HepG2 (cell line): ENCODE results near the gene SPG7. TPM values are rescaled to one million over a fixed set of nuclear protein-coding genes. Genes with fewer than 3 reads are reported as not detected.
A peak's percentile ranks its signal among the peaks of the same experiment; 100 is the strongest.

Experiments used
- DPF2 ChIP-seq: sonication (generic); formaldehyde crosslinking; IDR thresholded peaks from 2 replicates; pipeline ENCODE4 v1.4.0; 2020; ENCODE audit warnings: mild to moderate bottlenecking, low read depth, missing genetic modification reagents, borderline replicate concordance
- FOSL2 ChIP-seq: sonication (generic); formaldehyde crosslinking; IDR thresholded peaks from 2 replicates; pipeline ENCODE4 v1.4.0; 2020; ENCODE audit warnings: missing genetic modification reagents
- IKZF1 ChIP-seq: fragments of 450-650 bp; IDR thresholded peaks from 2 replicates; pipeline ENCODE4 v1.7.1; 2016
- MAFG ChIP-seq: sonication (generic); formaldehyde crosslinking; IDR thresholded peaks from 2 replicates; pipeline ENCODE4 v1.5.1; 2020; ENCODE audit warnings: mild to moderate bottlenecking, missing genetic modification reagents
- MED1 ChIP-seq: sonication (generic); formaldehyde crosslinking; IDR thresholded peaks from 2 replicates; pipeline ENCODE4 v1.4.0; 2020; ENCODE audit warnings: missing genetic modification reagents
- MLX ChIP-seq: IDR thresholded peaks from 2 replicates; pipeline ENCODE4 v1.6.1; 2016
- NFYB ChIP-seq: sonication (generic); formaldehyde crosslinking; IDR thresholded peaks from 2 replicates; pipeline ENCODE4 v1.4.0; 2020; ENCODE audit warnings: missing genetic modification reagents
- NONO ChIP-seq, 2 experiments: fragments of 450-650 bp in 1 of 2; sonication (generic) in 1 of 2; formaldehyde crosslinking in 1 of 2; IDR thresholded peaks in 1 of 2; conservative IDR thresholded peaks in 1 of 2; 2 replicates each; pipeline versions ENCODE4 v1.6.1 to v1.8.0; 2017 to 2022; ENCODE audit warnings: mild to moderate bottlenecking in 1 of 2, missing genetic modification reagents in 1 of 2, moderate library complexity in 1 of 2
- SIN3A ChIP-seq: IDR thresholded peaks from 2 replicates; pipeline ENCODE4 v1.6.1; 2011; ENCODE audit warnings: low read depth, mild to moderate bottlenecking, control low read depth, low read length, borderline replicate concordance
- SP1 ChIP-seq, 2 experiments: fragments of 450-650 bp in 1 of 2; sonication (generic) in 1 of 2; formaldehyde crosslinking in 1 of 2; IDR thresholded peaks; 2 replicates each; pipeline versions ENCODE4 v1.4.0 to v1.6.1; 2016 to 2020; ENCODE audit warnings: missing genetic modification reagents in 1 of 2
- STAG1 ChIP-seq: sonication (generic); formaldehyde crosslinking; IDR thresholded peaks from 2 replicates; pipeline ENCODE4 v1.4.0; 2020; ENCODE audit warnings: missing genetic modification reagents
- TBX2 ChIP-seq: sonication (generic); formaldehyde crosslinking; IDR thresholded peaks from 2 replicates; pipeline ENCODE4 v1.5.0; 2020; ENCODE audit warnings: missing genetic modification reagents, mild to moderate bottlenecking, borderline replicate concordance
- ZHX2 ChIP-seq, 2 experiments: sonication (generic) in 1 of 2; formaldehyde crosslinking in 1 of 2; IDR thresholded peaks; 2 replicates each; pipeline versions ENCODE4 v1.6.1 to v1.9.0; 2014 to 2022; ENCODE audit warnings: antibody characterized with exemption in 1 of 2, borderline replicate concordance in 1 of 2, inconsistent platforms in 1 of 2, low read depth in 1 of 2, missing genetic modification reagents in 1 of 2
- ZNF18 ChIP-seq: sonication (generic); formaldehyde crosslinking; IDR thresholded peaks from 2 replicates; pipeline ENCODE4 v1.8.0; 2022; ENCODE audit warnings: mild to moderate bottlenecking, missing genetic modification reagents; ENCODE audit not compliant: insufficient replicate concordance
- ZNF44 ChIP-seq: sonication (generic); formaldehyde crosslinking; IDR thresholded peaks from 2 replicates; pipeline ENCODE4 v1.5.1; 2020; ENCODE audit warnings: mild to moderate bottlenecking, missing genetic modification reagents
- ZNF510 ChIP-seq: sonication (generic); formaldehyde crosslinking; IDR thresholded peaks from 2 replicates; pipeline ENCODE4 v1.4.0; 2020; ENCODE audit warnings: low read depth, mild to moderate bottlenecking, missing genetic modification reagents
- ZNF597 ChIP-seq: sonication (generic); formaldehyde crosslinking; IDR thresholded peaks from 2 replicates; pipeline ENCODE4 v1.5.0; 2020; ENCODE audit warnings: missing genetic modification reagents
- ZNF652 ChIP-seq: IDR thresholded peaks from 2 replicates; pipeline ENCODE4 v1.6.1; 2016; ENCODE audit warnings: low read depth, borderline replicate concordance
- ZNF816 ChIP-seq: sonication (generic); formaldehyde crosslinking; IDR thresholded peaks from 2 replicates; pipeline ENCODE4 v1.8.0; 2022; ENCODE audit warnings: missing genetic modification reagents, mild to moderate bottlenecking, borderline replicate concordance
- polyA plus RNA-seq, 8 experiments: library from polyadenylated mRNA; depleted of rRNA in 3 of 8; stranded (reverse) in 7 of 8; unstranded in 1 of 8; fragments of >200 nt; fragmentation: Illumina TruSeq in 4 of 8; extraction: Trizol in 4 of 8; gene quantifications; 2 replicates each; pipeline versions ENCODE4 v1.2.1 to v1.2.3, GENCODE V29; 2011 to 2016; ENCODE audit warnings: low read depth in 4 of 8, missing spikeins in 1 of 8, mixed read lengths in 1 of 8; ENCODE audit not compliant: insufficient read depth in 1 of 8
- total RNA-seq, 5 experiments: library from RNA; depleted of rRNA; stranded (reverse); fragments of >200 nt; fragmentation: Illumina TruSeq; extraction: Trizol; gene quantifications; 2 replicates each; pipeline ENCODE4 v1.2.3, GENCODE V29; 2016; ENCODE audit warnings: low read depth in 1 of 5

The SPG7 gene
- total and polyA plus RNA-seq, 2 of the 13 experiments (the other 11 are each of a cell fraction or from before 2014, with no cell fraction given), result 66.0 to 136 TPM

GRCh38 chr16:89490439-89491237 lies 17.6 kb upstream of the SPG7 start, which contains the start of gene ANKRD11 (continued):
- TF ChIP-seq MAFG (no peak), STAG1 (CRISPR knock-in tag) (peak; percentile 39), FOSL2 (CRISPR knock-in tag) (no peak), MED1 (CRISPR knock-in tag) (peak; percentile 47; the same call in 1 of the 2 replicates), ZNF44 (CRISPR knock-in tag) (peak; percentile 98), TBX2 (CRISPR knock-in tag) (peak; percentile 24; the same call in 1 of the 2 replicates), NFYB (CRISPR knock-in tag) (peak; percentile 98), ZNF652 (CRISPR knock-in tag) (no peak), SP1 (IDR thresholded peaks at IDR 0.05) (no peak), SP1 (CRISPR knock-in tag; IDR thresholded peaks at IDR 0.05) (peak; percentile 78), DPF2 (CRISPR knock-in tag) (no peak), SIN3A (peak; percentile 82; the same call in 1 of the 2 replicates), NONO (IDR thresholded peaks at IDR 0.05) (no peak), NONO (CRISPR knock-in tag; conservative IDR thresholded peaks at IDR 0.05) (0 out of 2 replicates have a peak, but pooled peaks have one; percentile 22), ZHX2 (IDR thresholded peaks at IDR 0.05; ENCODE audit: low read depth) (peak; percentile 82; the same call in 1 of the 2 replicates), ZHX2 (CRISPR knock-in tag; IDR thresholded peaks at IDR 0.05; ENCODE audit: borderline replicate concordance) (0 out of 2 replicates have a peak, but pooled peaks have one; percentile 70), ZNF816 (CRISPR knock-in tag) (peak; percentile 58; the same call in 1 of the 2 replicates), IKZF1 (no peak), ZNF597 (CRISPR knock-in tag) (0 out of 2 replicates have a peak, but pooled peaks have one; percentile 65), ZNF510 (CRISPR knock-in tag) (0 out of 2 replicates have a peak, but pooled peaks have one; percentile 71), ZNF18 (peak; percentile 63), MLX (CRISPR knock-in tag) (peak; percentile 34; the same call in 1 of the 2 replicates)
